ENCODE data around the gene HOMER2.
A peak's percentile ranks its signal among the peaks of the same experiment; 100 is the strongest.

The HOMER2 gene

GRCh38 chr15:82807920-82808633 is 144.4 kb downstream of the HOMER2 start:
- Histone ChIP-seq H3K9ac (ENCODE audit: low read depth, low read length, poor library complexity, severe bottlenecking) (no peak overlapping the region), H3K9me3 (ENCODE audit: insufficient read depth, low read depth, low read length) (no peaks in the 10 kb centered on the region), H3K36me3 (ENCODE audit: insufficient read depth, low read length) (no peaks in the 10 kb centered on the region), H3F3A (ENCODE audit: low read depth) (no peaks in the 10 kb centered on the region), H3K27me3 (ENCODE audit: insufficient read depth, low read length, poor library complexity, severe bottlenecking) (no peaks in the 10 kb centered on the region), H3K79me2 (ENCODE audit: insufficient read depth, low read length) (peaks cover 32% of the 10 kb centered on the region), H3K4me1 (ENCODE audit: insufficient read depth, low read length, poor library complexity, severe bottlenecking) (peaks cover 21% of the 10 kb centered on the region), H3K9me2 (replicated peaks; ENCODE audit: low read depth, low read length) (no peaks in the 10 kb centered on the region), H3K4me2 (ENCODE audit: low read depth, low read length, poor library complexity, severe bottlenecking) (no peak overlapping the region), H4K20me1 (ENCODE audit: insufficient read depth, low read length, poor library complexity, severe bottlenecking) (peaks cover 30% of the 10 kb centered on the region), H3K4me3 (ENCODE audit: low read length, poor library complexity, severe bottlenecking) (no peak overlapping the region), H2AFZ (ENCODE audit: low read length) (0 out of 2 replicates have a peak overlapping the region, but pooled peaks have one; percentile 72)
- no peak for TF ChIP-seq EZH2phosphoT487 (IDR thresholded peaks at IDR 0.05; ENCODE audit: borderline replicate concordance)
- TF ChIP-seq, protein P1, sequence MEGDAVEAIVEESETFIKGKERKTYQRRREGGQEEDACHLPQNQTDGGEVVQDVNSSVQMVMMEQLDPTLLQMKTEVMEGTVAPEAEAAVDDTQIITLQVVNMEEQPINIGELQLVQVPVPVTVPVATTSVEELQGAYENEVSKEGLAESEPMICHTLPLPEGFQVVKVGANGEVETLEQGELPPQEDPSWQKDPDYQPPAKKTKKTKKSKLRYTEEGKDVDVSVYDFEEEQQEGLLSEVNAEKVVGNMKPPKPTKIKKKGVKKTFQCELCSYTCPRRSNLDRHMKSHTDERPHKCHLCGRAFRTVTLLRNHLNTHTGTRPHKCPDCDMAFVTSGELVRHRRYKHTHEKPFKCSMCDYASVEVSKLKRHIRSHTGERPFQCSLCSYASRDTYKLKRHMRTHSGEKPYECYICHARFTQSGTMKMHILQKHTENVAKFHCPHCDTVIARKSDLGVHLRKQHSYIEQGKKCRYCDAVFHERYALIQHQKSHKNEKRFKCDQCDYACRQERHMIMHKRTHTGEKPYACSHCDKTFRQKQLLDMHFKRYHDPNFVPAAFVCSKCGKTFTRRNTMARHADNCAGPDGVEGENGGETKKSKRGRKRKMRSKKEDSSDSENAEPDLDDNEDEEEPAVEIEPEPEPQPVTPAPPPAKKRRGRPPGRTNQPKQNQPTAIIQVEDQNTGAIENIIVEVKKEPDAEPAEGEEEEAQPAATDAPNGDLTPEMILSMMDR (conservative IDR thresholded peaks at IDR 0.05; ENCODE audit: low read length), result no peak

GRCh38 chr15:82805994-82806406 is 146.5 kb downstream of the HOMER2 start, which contains the start of gene FSD2:
FSD2 (minus strand) TSS chr15:82806069; CDS start chr15:82787390, 18,679 bp downstream.
- H3K9me3 ChIP-seq (ENCODE audit: insufficient read depth, low read depth, low read length), result no peaks in the 10 kb centered on the region
- no peaks in the 10 kb centered on the region for H3F3A ChIP-seq (ENCODE audit: low read depth)
- no peaks in the 10 kb centered on the region for H3K9me2 ChIP-seq (replicated peaks; ENCODE audit: low read depth, low read length)
- H3K79me2 ChIP-seq (ENCODE audit: insufficient read depth, low read length), result peaks cover 11% of the 10 kb centered on the region
- H3K36me3 ChIP-seq (ENCODE audit: insufficient read depth, low read length), result no peaks in the 10 kb centered on the region
- no peak within 1 kb of the TSS for H2AFZ ChIP-seq (ENCODE audit: low read length)
- H3K9ac ChIP-seq (ENCODE audit: low read depth, low read length, poor library complexity, severe bottlenecking), result no peak within 1 kb of the TSS
- no peaks in the 10 kb centered on the region for H3K27me3 ChIP-seq (ENCODE audit: insufficient read depth, low read length, poor library complexity, severe bottlenecking)
- H3K4me1 ChIP-seq (ENCODE audit: insufficient read depth, low read length, poor library complexity, severe bottlenecking), result peaks cover 7% of the 10 kb centered on the region
- H3K4me3 ChIP-seq (ENCODE audit: low read length, poor library complexity, severe bottlenecking), result no peak within 1 kb of the TSS
- no peak within 1 kb of the TSS for H3K4me2 ChIP-seq (ENCODE audit: low read depth, low read length, poor library complexity, severe bottlenecking)
- peaks cover 10% of the 10 kb centered on the region for H4K20me1 ChIP-seq (ENCODE audit: insufficient read depth, low read length, poor library complexity, severe bottlenecking)
- TF ChIP-seq, protein P1 (conservative IDR thresholded peaks at IDR 0.05; ENCODE audit: low read length), result no peak
- no peak for TF ChIP-seq EZH2phosphoT487 (IDR thresholded peaks at IDR 0.05; ENCODE audit: borderline replicate concordance)

DNA sequence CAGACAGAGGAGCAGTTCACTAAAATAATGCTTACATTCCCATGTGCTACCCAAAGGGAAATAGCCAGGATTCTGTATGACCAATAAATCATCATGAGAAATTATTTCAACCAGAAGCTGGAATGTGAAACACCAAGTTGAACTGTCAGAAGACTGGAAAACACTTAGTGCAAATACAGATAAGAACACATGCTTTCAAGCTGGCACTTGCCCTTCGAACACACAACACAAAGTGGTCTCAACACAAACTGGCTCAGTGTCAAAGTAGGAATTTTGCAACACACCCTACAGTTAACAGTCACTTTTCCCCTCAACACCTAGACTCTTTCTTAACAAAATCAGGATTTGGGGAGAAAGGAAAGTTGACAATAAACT is 148.0 kb downstream of the HOMER2 start:
- no peak overlapping the region for H3K4me2 ChIP-seq (ENCODE audit: low read depth, low read length, poor library complexity, severe bottlenecking)
- no peaks in the 10 kb centered on the region for H3K27me3 ChIP-seq (ENCODE audit: insufficient read depth, low read length, poor library complexity, severe bottlenecking)
- H3K4me1 ChIP-seq (ENCODE audit: insufficient read depth, low read length, poor library complexity, severe bottlenecking), result peaks cover 5% of the 10 kb centered on the region
- no peaks in the 10 kb centered on the region for H3K9me3 ChIP-seq (ENCODE audit: insufficient read depth, low read depth, low read length)
- no peak overlapping the region for H2AFZ ChIP-seq (ENCODE audit: low read length)
- H3F3A ChIP-seq (ENCODE audit: low read depth), result no peaks in the 10 kb centered on the region
- H4K20me1 ChIP-seq (ENCODE audit: insufficient read depth, low read length, poor library complexity, severe bottlenecking), result no peaks in the 10 kb centered on the region
- H3K4me3 ChIP-seq (ENCODE audit: low read length, poor library complexity, severe bottlenecking), result no peak overlapping the region
- H3K79me2 ChIP-seq (ENCODE audit: insufficient read depth, low read length), result no peaks in the 10 kb centered on the region
- no peaks in the 10 kb centered on the region for H3K9me2 ChIP-seq (replicated peaks; ENCODE audit: low read depth, low read length)
- no peaks in the 10 kb centered on the region for H3K36me3 ChIP-seq (ENCODE audit: insufficient read depth, low read length)
- no peak for TF ChIP-seq EZH2phosphoT487 (IDR thresholded peaks at IDR 0.05; ENCODE audit: borderline replicate concordance)
- TF ChIP-seq, protein P1 (conservative IDR thresholded peaks at IDR 0.05; ENCODE audit: low read length), result no peak
- no peak overlapping the region for H3K9ac ChIP-seq (ENCODE audit: low read depth, low read length, poor library complexity, severe bottlenecking)

All from Loucy (cell line).